Activated T-cell treated with anti-CD3 and anti-CD28 coated beads, Interleukin-2, amount 50 U/mL, for 4 hours (primary cell): ENCODE results near the gene LRP1. TPM values are rescaled to one million over a fixed set of nuclear protein-coding genes. Genes with fewer than 3 reads are reported as not detected.

Experiments used
- ATAC-seq, 2 donors: fragments of 200-7000 bp; cut with Tn5 transposase; one replicate each; pipeline ENCODE4 v1.10.0; 2021
- DNase-seq: peaks from one replicate; pipeline ENCODE4 v3.0.0-alpha.2; 2020
- H3K27me3 Mint-ChIP-seq: one replicate; pipeline ENCODE4 v1.8.0; 2021; ENCODE audit warnings: low read depth, mixed read lengths
- H3K36me3 Mint-ChIP-seq: one replicate; pipeline ENCODE4 v1.8.0; 2022; ENCODE audit warnings: mixed read lengths; ENCODE audit not compliant: insufficient read depth
- H3K4me1 Mint-ChIP-seq: one replicate; pipeline ENCODE4 v1.8.0; 2021; ENCODE audit warnings: low read depth, mixed read lengths
- H3K4me3 Mint-ChIP-seq: one replicate; pipeline ENCODE4 v1.8.0; 2021; ENCODE audit warnings: mild to moderate bottlenecking, moderate library complexity, mixed read lengths
- H3K9me3 Mint-ChIP-seq: one replicate; pipeline ENCODE4 v1.8.0; 2021; ENCODE audit warnings: mixed read lengths
- total RNA-seq, 3 donors: library from RNA; stranded (reverse); gene quantifications; one replicate each; pipeline ENCODE4 v1.2.1, GENCODE V29; 2021

LRP1 gene
- total RNA-seq, 3 donors from 2014 or later = 0.98 to 1.1 (median 1.0) TPM

DNA sequence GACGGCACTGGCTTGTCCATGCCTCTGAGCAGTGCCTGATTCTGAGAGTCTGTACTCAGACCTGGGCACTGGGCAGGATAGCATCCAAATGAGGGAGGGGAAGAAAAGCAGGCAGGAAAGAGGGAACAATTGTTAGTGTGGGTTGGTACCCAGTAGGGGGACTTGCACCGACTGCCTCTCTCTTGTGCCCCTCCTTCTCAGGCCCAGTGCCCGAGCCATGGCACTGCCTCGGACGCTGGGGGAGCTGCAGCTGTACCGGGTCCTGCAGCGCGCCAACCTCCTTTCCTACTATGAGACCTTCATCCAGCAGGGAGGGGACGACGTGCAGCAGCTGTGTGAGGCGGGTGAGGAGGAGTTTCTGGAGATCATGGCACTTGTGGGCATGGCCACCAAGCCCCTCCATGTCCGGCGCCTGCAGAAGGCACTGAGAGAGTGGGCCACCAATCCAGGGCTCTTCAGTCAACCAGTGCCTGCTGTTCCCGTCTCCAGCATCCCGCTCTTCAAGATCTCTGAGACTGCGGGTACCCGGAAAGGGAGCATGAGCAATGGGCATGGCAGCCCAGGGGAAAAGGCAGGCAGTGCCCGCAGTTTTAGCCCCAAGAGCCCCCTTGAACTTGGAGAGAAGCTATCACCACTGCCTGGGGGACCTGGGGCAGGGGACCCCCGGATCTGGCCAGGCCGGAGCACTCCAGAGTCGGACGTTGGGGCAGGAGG lies 37.2 kb upstream of the LRP1 start:
- Mint-ChIP-seq H3K9me3 (no peaks in the 10 kb centered on the region), H3K4me3 (peak overlapping the region; percentile 92), H3K4me1 (peaks cover 66% of the 10 kb centered on the region), H3K27me3 (no peaks in the 10 kb centered on the region), H3K36me3 (peaks cover 19% of the 10 kb centered on the region)
- DNase-seq = no peak
- no peak for ATAC-seq

- Mint-ChIP-seq H3K4me3 (peak overlapping the region; percentile 19), H3K4me1 (peaks cover 58% of the 10 kb centered on the region), H3K27me3 (no peaks in the 10 kb centered on the region), H3K9me3 (no peaks in the 10 kb centered on the region), H3K36me3 (peaks cover 21% of the 10 kb centered on the region)
- DNase-seq (no peak), ATAC-seq (no peak)
Measured at GRCh38 chr12:57091638-57092528, 36.4 kb upstream of the LRP1 start.

DNA sequence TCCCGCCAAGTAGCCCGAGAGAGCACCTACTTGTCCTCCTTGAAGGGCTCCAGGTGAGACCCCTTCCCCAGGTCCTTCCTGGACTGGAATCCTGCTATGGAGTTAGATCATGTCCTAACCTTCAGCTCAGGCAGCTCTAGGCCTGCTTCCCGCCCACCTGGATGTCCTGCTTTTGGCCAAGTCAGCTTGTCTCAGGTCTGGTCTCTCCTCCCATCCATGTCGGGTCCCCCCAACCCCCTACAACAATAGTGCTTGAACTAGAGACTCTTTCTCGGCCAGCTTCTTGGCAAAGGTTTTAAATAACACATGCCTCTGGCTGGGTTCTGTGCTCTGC lies 35.8 kb upstream of the LRP1 start:
- Mint-ChIP-seq H3K9me3 (no peaks in the 10 kb centered on the region), H3K4me1 (peaks cover 57% of the 10 kb centered on the region), H3K27me3 (no peaks in the 10 kb centered on the region), H3K36me3 (peaks cover 27% of the 10 kb centered on the region), H3K4me3 (no peak overlapping the region)
- DNase-seq (no peak), ATAC-seq (no peak)

GRCh38 chr12:57092876-57093414 lies 35.3 kb upstream of the LRP1 start:
- peaks cover 28% of the 10 kb centered on the region for H3K36me3 Mint-ChIP-seq
- DNase-seq = no peak
- H3K4me3 Mint-ChIP-seq = no peak overlapping the region
- H3K4me1 Mint-ChIP-seq = peaks cover 56% of the 10 kb centered on the region
- no peak for ATAC-seq
- no peaks in the 10 kb centered on the region for H3K27me3 Mint-ChIP-seq
- H3K9me3 Mint-ChIP-seq = no peaks in the 10 kb centered on the region

DNA sequence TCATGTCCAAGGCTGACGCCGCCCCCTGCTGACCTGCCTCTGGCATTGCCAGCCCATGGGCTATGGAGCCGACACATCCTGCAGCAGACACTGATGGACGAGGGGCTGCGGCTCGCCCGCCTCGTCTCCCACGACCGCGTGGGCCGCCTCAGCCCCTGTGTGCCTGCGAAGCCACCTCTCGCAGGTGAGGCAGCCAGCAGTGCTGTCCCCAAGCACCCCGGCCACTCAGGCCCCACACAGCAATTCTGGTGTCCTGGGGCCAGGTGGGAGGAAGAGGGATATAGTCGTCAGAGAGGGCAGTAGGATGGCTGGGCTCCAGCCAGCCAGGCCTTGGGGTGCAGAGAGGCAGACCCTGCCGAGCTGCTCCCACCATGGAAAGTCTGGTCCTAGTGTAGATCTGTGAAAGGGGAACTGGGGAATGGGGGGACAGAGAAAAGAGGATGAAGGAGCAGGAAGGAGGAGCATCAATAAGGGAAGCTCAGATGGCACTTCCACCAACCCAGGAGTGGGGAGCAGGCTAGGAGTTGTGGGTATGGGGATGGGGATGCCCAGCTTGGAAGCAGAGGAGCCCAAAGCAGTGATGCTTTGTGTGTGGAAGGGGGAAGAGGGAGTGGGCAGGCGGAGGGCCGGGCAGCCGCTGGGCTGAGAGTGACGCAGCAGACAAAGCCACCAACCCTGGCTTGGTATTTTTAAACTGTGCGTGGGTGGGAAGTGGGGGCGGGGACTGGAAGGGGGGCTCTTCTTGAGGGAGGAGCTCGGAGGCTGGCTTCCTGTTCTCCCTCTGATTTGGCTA lies 34.7 kb upstream of the LRP1 start:
- H3K36me3 Mint-ChIP-seq = peaks cover 31% of the 10 kb centered on the region

DNA sequence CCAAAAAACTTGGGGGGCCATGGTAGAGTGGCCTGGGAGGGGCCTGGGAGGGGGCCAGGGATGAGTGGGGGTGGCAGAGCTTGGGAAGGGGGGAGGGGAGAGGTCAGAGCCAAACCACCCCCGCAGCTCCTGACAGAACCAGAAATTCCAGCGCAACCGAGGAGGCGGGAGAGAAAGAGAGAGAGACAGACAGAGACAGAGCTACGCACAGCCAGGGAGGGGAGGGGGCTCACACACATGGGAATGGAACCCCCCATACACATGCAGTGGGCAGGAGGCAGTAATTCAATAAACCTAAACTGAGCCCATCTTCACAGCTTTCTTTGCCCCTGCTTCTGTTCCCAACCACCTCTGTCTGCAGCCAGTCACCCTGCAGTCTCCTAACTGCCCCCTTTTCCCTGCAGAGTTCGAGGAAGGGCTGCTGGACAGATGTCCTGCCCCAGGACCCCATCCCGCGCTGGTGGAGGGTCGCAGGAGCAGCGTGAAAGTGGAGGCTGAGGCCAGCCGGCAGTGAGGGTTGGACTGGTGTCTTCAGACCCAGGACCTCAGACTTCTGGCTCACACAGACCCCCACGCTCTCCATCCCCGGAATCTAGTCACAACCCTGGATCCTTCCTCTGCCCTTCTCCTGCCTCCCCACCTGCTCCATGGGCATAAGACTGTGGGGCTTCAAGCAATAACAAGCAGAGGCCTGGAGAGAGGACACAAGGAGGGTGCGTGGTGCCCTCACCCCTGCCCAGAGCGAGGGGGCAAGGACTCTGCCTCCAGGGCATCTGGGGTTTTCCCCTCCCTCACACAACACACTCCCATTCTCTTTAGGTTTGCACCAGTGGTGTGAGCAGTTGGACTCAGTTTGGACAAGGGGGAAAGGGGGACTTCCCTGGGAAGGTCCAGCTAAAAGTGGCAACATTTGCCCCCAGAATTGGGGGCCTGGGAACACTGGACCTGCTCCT lies 33.8 kb upstream of the LRP1 start:
- no peaks in the 10 kb centered on the region for H3K9me3 Mint-ChIP-seq
- H3K27me3 Mint-ChIP-seq = no peaks in the 10 kb centered on the region
- H3K4me3 Mint-ChIP-seq = peak overlapping the region; percentile 13
- peaks cover 54% of the 10 kb centered on the region for H3K4me1 Mint-ChIP-seq
- DNase-seq (no peak), ATAC-seq (no peak)
- peaks cover 38% of the 10 kb centered on the region for H3K36me3 Mint-ChIP-seq

More for the DNA sequence above, 34.7 kb upstream of the LRP1 start:
- H3K4me3 Mint-ChIP-seq = peak overlapping the region; percentile 59
- no peaks in the 10 kb centered on the region for H3K9me3 Mint-ChIP-seq
- H3K4me1 Mint-ChIP-seq = peaks cover 53% of the 10 kb centered on the region
- no peaks in the 10 kb centered on the region for H3K27me3 Mint-ChIP-seq
- ATAC-seq = peak; percentile 42 to 47
- DNase-seq = peak; percentile 79

DNA sequence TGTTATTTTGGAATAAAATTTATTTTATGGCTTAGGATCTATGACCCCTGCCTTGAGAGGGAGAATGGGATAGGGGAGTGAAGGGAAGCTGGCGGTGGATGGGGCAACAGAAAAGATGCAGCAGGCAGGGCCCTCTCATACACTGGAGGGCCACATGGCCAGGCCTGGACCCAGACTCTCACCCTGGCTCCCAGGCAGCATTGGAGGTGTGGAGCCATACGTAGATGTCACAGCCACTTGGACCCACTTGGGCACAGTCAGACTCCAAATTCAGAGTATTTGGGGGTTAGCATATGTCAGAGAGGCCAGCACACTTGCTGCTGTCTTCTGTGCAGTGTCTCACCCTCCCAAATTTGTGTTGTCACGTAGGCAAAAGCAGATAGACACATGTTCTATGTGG lies 32.8 kb upstream of the LRP1 start:
- ATAC-seq (no peak), DNase-seq (no peak)
- no peaks in the 10 kb centered on the region for H3K27me3 Mint-ChIP-seq
- peaks cover 47% of the 10 kb centered on the region for H3K4me1 Mint-ChIP-seq
- H3K9me3 Mint-ChIP-seq = no peaks in the 10 kb centered on the region
- H3K4me3 Mint-ChIP-seq = no peak overlapping the region
- peaks cover 44% of the 10 kb centered on the region for H3K36me3 Mint-ChIP-seq

GRCh38 chr12:57096099-57096572 lies 32.1 kb upstream of the LRP1 start:
- H3K9me3 Mint-ChIP-seq = no peaks in the 10 kb centered on the region
- no peak overlapping the region for H3K4me3 Mint-ChIP-seq
- DNase-seq = no peak
- peaks cover 41% of the 10 kb centered on the region for H3K36me3 Mint-ChIP-seq
- H3K27me3 Mint-ChIP-seq = no peaks in the 10 kb centered on the region
- H3K4me1 Mint-ChIP-seq = peaks cover 40% of the 10 kb centered on the region
- ATAC-seq = no peak

GRCh38 chr12:57096748-57097553 lies 31.3 kb upstream of the LRP1 start:
- Mint-ChIP-seq H3K4me1 (peaks cover 33% of the 10 kb centered on the region), H3K27me3 (no peaks in the 10 kb centered on the region), H3K9me3 (no peaks in the 10 kb centered on the region), H3K4me3 (no peak overlapping the region), H3K36me3 (peaks cover 41% of the 10 kb centered on the region)
- DNase-seq = no peak
- ATAC-seq = no peak

GRCh38 chr12:57097554-57097835 lies 30.8 kb upstream of the LRP1 start:
- Mint-ChIP-seq H3K27me3 (no peaks in the 10 kb centered on the region), H3K9me3 (no peaks in the 10 kb centered on the region), H3K4me3 (no peak overlapping the region), H3K4me1 (peaks cover 34% of the 10 kb centered on the region), H3K36me3 (peaks cover 45% of the 10 kb centered on the region)
- DNase-seq (no peak), ATAC-seq (no peak)

- Mint-ChIP-seq H3K4me1 (peaks cover 23% of the 10 kb centered on the region), H3K9me3 (no peaks in the 10 kb centered on the region), H3K4me3 (no peak overlapping the region), H3K27me3 (no peaks in the 10 kb centered on the region), H3K36me3 (peaks cover 43% of the 10 kb centered on the region)
- ATAC-seq (no peak), DNase-seq (no peak)
Measured at GRCh38 chr12:57098546-57098945, 29.7 kb upstream of the LRP1 start.

DNA sequence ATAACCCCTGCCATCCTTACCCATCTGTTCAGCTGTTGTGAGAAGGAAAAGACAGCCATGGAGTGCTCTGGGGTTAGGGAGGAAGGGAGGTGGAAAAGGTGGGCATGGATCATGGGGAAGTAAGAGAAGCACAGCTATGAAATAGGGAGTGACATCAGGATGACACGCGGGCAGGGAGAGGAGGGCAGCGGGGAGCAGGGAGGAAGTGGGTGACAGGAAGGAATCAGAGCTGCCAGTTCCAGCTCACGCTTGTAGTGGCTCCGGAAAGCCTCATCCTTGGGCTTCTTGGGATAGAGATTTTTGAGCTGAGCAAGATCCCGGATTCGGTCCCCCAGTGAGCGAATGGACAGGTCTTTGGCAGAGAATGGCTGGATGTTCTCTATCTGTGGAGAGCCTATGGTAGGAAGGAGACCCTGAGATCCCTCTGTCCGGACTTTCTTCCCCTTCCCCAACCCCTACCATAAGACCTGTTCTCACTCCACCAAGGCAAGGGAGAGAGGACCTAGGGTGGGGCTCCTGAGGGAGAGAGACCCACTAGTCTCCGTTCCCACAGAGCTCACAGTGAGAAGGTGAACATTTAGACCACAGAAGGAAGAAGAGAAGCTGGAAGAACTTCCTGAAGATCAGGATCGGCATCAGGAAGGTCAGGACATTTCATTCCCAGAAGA lies 29.1 kb upstream of the LRP1 start:
- Mint-ChIP-seq H3K4me1 (peaks cover 24% of the 10 kb centered on the region), H3K9me3 (no peaks in the 10 kb centered on the region), H3K4me3 (no peak overlapping the region), H3K27me3 (no peaks in the 10 kb centered on the region), H3K36me3 (peaks cover 46% of the 10 kb centered on the region)
- ATAC-seq = no peak
- DNase-seq = no peak
